ENCODE results near the gene MED14. TPM values are rescaled to one million over a fixed set of nuclear protein-coding genes. Genes with fewer than 3 reads are reported as not detected.

MED14 gene
- total RNA-seq, 1 experiment from 2014 or later: 136 TPM

DNA sequence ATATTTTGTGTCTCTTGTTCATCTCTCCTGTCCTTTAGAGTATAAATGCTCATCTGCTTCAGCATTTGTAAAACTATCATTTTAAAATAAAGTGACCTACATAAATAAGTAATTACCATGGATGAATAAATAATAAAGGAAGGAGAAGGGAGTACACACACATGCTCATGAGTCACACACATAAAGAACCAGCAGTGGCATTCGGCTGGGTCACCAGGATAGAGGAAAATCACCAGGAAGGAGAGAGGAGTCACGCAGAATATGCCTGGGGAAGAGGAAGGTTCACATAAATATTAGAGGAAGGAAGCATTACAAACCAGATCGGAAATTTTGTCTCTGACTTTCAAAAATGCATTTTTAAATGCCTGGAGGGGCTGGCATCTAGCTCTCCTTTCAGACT lies 38.5 kb upstream of the MED14 start:
- Histone ChIP-seq H3K27ac (ENCODE audit: insufficient read length, low read depth, low read length) (no peak overlapping the region), H4K20me1 (ENCODE audit: control insufficient read depth, insufficient read depth, insufficient read length) (no peaks in the 10 kb centered on the region), H3K18ac (ENCODE audit: insufficient read length, low read depth, low read length) (no peak overlapping the region), H3K56ac (ENCODE audit: insufficient read length, low read depth, low read length) (no peak overlapping the region), H3K9me3 (ENCODE audit: control insufficient read depth, low read depth, low read length) (no peaks in the 10 kb centered on the region), H3K23me2 (ENCODE audit: insufficient read length, low read depth, low read length, poor library complexity, severe bottlenecking) (no peaks in the 10 kb centered on the region), H2BK120ac (ENCODE audit: low read depth, low read length, poor library complexity, severe bottlenecking) (no peak overlapping the region), H3K79me1 (ENCODE audit: insufficient read depth, low read depth, low read length, poor library complexity, severe bottlenecking) (no peaks in the 10 kb centered on the region), H3K4ac (ENCODE audit: low read depth, low read length) (no peak overlapping the region), H3K4me2 (ENCODE audit: insufficient read depth, insufficient read length, low read length) (no peak overlapping the region), H4K8ac (replicated peaks; ENCODE audit: insufficient read length, low read depth, low read length) (no peak overlapping the region), H3K23ac (ENCODE audit: insufficient read length, low read depth, low read length) (no peak overlapping the region), H3K4me1 (ENCODE audit: insufficient read depth, low read length) (no peaks in the 10 kb centered on the region), H2BK15ac (ENCODE audit: low read depth, low read length) (no peak overlapping the region), H3T11ph (ENCODE audit: low read length) (no peak overlapping the region), H2BK5ac (ENCODE audit: insufficient read length, low read length) (no peak overlapping the region), H3K9ac (ENCODE audit: extremely low read depth, insufficient read length, low read length) (no peak overlapping the region), H4K5ac (ENCODE audit: insufficient read length, low read depth, low read length) (no peak overlapping the region), H3K79me2 (ENCODE audit: insufficient read depth, low read length) (no peaks in the 10 kb centered on the region), H3K14ac (ENCODE audit: insufficient read depth, low read length) (no peak overlapping the region), H4K91ac (ENCODE audit: insufficient read length, low read depth, low read length) (no peak overlapping the region), H2BK20ac (ENCODE audit: low read depth, low read length, poor library complexity, severe bottlenecking) (no peak overlapping the region), H3K27me3 (ENCODE audit: insufficient read depth, low read length) (no peaks in the 10 kb centered on the region), H2AK5ac (ENCODE audit: insufficient read length, low read length) (no peak overlapping the region), H2BK12ac (ENCODE audit: insufficient read length, low read depth, low read length) (no peak overlapping the region), H2AFZ (ENCODE audit: low read length) (no peak overlapping the region)
- H3K27ac Mint-ChIP-seq: no peak overlapping the region; a peak in 1 of 7 replicates
- H3K4me3 Mint-ChIP-seq: no peak overlapping the region
- no peaks in the 10 kb centered on the region for H3K4me1 Mint-ChIP-seq
- H3K9me3 Mint-ChIP-seq: peaks cover 38 to 44% of the 10 kb centered on the region in 2 experiments
- TF ChIP-seq, protein P1, sequence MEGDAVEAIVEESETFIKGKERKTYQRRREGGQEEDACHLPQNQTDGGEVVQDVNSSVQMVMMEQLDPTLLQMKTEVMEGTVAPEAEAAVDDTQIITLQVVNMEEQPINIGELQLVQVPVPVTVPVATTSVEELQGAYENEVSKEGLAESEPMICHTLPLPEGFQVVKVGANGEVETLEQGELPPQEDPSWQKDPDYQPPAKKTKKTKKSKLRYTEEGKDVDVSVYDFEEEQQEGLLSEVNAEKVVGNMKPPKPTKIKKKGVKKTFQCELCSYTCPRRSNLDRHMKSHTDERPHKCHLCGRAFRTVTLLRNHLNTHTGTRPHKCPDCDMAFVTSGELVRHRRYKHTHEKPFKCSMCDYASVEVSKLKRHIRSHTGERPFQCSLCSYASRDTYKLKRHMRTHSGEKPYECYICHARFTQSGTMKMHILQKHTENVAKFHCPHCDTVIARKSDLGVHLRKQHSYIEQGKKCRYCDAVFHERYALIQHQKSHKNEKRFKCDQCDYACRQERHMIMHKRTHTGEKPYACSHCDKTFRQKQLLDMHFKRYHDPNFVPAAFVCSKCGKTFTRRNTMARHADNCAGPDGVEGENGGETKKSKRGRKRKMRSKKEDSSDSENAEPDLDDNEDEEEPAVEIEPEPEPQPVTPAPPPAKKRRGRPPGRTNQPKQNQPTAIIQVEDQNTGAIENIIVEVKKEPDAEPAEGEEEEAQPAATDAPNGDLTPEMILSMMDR (conservative IDR thresholded peaks at IDR 0.05): no peak
- no peak for DNase-seq
- no peaks in the 10 kb centered on the region; a peak in 2 of 7 replicates for H3K36me3 Mint-ChIP-seq (ENCODE audit: insufficient read depth in 1 of 3, low read depth in 3 of 3)
- H3K27me3 Mint-ChIP-seq (ENCODE audit: low read depth): no peaks in the 10 kb centered on the region
- no CpG with 5 or more reads among the region's 3 CpGs for WGBS (ENCODE audit: extremely low coverage, insufficient read length, low lambda C conversion rate)

Measured in H9 (cell line).